LNCaP clone FGC (cell line): ENCODE measurements around the gene NSUN4.

Experiments
- DNase-seq: peaks from one replicate; pipeline ENCODE4 v3.0.0-alpha.2; 2011; ENCODE audit warnings: low read depth
- H3K4me3 ChIP-seq: 2 replicates; pipeline ENCODE4 v1.5.1; 2011; ENCODE audit warnings: mild to moderate bottlenecking, low read depth, low read length, control low read depth
- TF ChIP-seq, protein P1 (sequence below): IDR thresholded peaks from 2 replicates; pipeline ENCODE4 v1.5.1; 2012; ENCODE audit warnings: mild to moderate bottlenecking; ENCODE audit not compliant: control insufficient read depth, insufficient read depth; ENCODE audit errors: extremely low read depth

The NSUN4 gene

DNA sequence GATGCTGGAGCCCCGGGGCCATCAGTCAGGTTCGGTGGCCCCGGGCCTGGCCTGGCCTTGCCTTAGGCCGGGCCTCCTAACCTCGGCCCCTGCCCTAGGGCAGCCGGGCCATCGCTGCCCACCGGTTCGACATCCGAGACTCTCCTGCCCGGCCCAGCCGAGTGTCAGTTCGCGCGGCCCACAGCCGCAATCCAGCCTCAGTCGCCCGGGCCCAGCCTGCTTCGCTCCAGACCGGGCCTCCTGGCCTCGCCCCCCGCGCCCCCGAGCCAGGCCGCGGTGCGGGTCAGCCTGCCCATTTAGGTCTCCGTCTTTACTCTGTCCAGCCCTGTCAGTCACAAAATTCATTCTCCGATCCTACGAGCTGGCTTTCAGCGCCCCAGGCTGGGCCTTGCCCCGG, 38.0 kb upstream of the NSUN4 start:
- H3K4me3 ChIP-seq = peak overlapping the region; percentile 91
- TF ChIP-seq, protein P1, sequence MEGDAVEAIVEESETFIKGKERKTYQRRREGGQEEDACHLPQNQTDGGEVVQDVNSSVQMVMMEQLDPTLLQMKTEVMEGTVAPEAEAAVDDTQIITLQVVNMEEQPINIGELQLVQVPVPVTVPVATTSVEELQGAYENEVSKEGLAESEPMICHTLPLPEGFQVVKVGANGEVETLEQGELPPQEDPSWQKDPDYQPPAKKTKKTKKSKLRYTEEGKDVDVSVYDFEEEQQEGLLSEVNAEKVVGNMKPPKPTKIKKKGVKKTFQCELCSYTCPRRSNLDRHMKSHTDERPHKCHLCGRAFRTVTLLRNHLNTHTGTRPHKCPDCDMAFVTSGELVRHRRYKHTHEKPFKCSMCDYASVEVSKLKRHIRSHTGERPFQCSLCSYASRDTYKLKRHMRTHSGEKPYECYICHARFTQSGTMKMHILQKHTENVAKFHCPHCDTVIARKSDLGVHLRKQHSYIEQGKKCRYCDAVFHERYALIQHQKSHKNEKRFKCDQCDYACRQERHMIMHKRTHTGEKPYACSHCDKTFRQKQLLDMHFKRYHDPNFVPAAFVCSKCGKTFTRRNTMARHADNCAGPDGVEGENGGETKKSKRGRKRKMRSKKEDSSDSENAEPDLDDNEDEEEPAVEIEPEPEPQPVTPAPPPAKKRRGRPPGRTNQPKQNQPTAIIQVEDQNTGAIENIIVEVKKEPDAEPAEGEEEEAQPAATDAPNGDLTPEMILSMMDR = no peak
- DNase-seq = no peak

DNA sequence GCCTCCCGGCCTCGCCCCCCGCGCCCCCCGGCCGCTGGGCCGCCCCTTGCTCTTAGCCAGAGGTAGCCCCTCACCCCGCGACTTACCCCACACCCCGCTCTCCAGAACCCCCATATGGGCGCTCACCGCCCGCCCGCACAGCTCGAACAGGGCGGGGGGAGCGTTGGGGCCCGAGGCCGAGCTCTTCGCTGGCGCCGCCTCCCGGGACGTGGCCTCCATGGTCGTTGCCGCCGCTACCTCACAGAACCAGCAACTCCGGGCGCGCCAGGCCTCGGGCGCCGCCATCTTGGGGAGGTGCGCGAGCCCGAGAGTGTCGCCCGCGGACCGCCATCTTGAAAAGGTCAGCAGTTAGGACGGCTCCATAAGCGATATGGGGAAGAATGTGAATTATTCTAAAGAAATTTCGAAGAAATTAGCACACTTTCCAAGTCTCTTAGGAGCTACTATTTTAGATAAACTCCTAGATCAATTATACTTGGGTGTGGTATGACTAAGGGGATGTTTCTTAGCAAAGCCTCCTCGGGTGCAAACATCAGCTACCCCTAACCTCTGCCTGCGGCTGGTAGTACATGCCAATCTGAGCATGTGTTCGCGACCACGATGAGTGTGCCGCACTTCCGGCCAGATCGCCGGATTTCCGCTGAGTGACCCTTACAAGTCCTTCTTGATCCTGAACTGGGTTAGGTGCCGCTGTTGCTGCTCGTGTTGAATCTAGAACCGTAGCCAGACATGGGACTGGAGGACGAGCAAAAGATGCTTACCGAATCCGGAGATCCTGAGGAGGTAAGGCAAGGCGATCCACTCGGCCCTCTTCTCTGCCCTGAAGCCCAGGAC, 37.4 kb upstream of the NSUN4 start, which contains the start of the genes LRRC41 and UQCRH:
TSS of gene LRRC41 (minus strand) at position 579 of the 834 bp plus-strand sequence. CDS start at position 285, 294 bp downstream.
TSS of gene UQCRH (plus strand) at position 661 of the 834 bp plus-strand sequence. CDS start at position 730, 69 bp downstream.
- H3K4me3 ChIP-seq = peak within 1 kb of the TSS; percentile 91
- DNase-seq = peak; percentile 98
- TF ChIP-seq, protein P1 = 0 out of 2 replicates have a peak, but pooled peaks have one; percentile 8

DNA sequence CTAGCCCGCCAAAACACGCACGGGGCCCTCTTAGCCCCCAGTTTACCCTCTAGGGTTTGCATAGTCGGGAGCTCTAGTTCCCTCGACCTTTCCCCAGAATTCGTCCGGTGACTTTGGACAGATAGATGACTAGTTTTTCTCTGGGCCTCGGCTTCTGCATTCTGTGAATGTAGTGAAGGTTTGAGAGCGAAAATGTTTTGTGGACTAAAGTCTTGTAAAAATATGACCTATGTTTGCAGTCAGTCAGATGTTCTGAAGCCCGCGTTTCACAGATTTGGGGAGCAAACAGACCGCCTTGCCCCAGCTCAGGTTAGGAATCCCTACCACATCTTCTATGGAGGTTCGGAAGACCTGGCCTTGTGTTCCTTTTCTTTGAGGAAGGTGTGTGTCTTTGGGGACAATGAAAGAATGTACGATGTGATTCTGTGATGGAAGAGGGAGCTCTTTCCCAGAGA, 36.7 kb upstream of the NSUN4 start:
- TF ChIP-seq, protein P1 = 0 out of 2 replicates have a peak, but pooled peaks have one; percentile 7
- no peak for DNase-seq
- peak overlapping the region; percentile 91 for H3K4me3 ChIP-seq

DNA sequence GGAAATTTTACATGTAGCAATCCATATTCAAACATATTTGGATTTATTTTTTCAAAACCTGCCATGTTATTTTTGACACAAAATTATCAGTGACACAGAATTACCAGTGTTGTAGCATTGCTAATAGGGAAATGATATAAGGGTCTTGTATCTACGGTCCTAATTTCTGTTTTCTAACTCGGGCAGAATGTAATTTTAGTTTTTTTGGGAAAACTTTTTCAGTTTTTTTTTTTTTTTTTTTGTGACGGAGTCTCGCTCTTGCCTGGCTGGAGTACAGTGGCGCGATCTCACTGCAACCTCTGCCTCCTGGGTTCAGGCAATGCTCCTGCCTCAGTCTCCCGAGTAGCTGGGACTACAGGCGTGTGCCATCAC, 34.5 kb upstream of the NSUN4 start:
- peak overlapping the region; percentile 91 for H3K4me3 ChIP-seq
- no peak for DNase-seq
- TF ChIP-seq, protein P1 = no peak

DNA sequence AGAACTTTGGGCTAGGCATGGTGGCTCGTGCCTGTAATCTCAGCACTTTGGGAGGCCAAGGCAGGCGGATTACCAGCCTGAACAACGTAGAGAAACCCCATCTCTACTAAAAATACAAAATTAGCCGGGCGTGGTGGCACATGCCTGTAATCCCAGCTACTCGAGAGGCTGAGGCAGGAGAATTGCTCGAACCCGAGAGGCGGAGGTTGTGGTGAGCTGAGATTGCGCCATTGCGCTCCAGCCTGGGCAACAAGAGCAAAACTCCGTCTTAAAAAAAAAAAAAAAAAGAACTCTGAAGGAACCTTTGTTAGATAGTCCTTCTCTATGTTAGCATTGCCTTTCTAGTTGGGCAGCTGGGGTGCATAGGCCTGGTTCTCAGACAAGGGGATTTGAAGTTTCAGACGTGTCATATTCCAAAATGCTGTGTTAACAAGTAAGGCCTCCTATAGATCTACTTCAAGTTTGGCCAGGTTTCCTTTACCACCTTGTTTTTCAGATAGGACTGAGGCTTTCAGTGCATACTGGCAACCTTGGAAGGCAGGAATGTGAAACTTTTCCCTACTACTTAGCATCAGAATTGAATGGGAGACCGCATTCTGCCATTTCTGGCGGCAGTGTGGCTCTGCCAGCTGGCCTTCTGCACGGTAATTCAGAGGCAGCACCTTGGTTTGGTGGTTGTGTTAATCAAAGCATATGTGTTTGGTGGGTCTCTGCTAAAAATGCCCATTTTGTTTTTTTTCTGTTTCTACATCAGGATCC, 31.0 kb upstream of the NSUN4 start:
- H3K4me3 ChIP-seq = no peak overlapping the region
- no peak for DNase-seq
- TF ChIP-seq, protein P1 = no peak

DNA sequence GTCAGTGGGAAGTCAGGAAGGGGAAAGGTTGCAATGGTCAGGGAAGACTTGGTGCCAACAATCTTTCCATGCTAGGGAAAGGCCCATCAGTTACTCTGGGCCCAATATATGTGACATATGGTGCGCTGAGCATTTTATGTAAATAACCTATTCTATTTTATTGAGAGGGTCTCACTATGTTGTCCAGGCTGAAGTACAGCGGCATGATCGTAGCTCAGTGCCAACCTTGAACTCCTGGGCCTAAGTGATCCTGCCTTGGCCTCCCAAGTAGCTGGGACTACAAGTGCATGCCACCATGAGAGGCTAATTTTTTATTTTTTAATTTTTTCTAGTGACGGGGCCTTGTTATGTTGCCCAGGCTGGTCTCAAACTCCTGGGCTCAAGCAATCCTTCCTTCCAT, 30.3 kb upstream of the NSUN4 start:
- no peak overlapping the region for H3K4me3 ChIP-seq
- DNase-seq = no peak
- TF ChIP-seq, protein P1 = no peak
